K562 (cell line): ENCODE measurements around the gene MRPL44. TPM values are rescaled to one million over a fixed set of nuclear protein-coding genes. Genes with fewer than 3 reads are reported as not detected.

Source experiments
- ARNT ChIP-seq, 2 experiments: fragments of 450-650 bp; IDR thresholded peaks; 2 replicates each; pipeline ENCODE4 v1.6.1; 2016; ENCODE audit warnings: mild to moderate bottlenecking in 1 of 2
- CC2D1A ChIP-seq: fragments of 450-650 bp; IDR thresholded peaks from 2 replicates; pipeline ENCODE4 v1.6.1; 2017; ENCODE audit warnings: mild to moderate bottlenecking
- CTBP1 ChIP-seq: fragments of 450-650 bp; IDR thresholded peaks from 2 replicates; pipeline ENCODE4 v1.6.1; 2016; ENCODE audit warnings: borderline replicate concordance
- CXXC5 ChIP-seq: fragments of 250-450 bp; sonication (Bioruptor Pico); IDR thresholded peaks from 2 replicates; pipeline ENCODE4 v1.8.0; 2022; ENCODE audit warnings: inconsistent platforms, mild to moderate bottlenecking, moderate library complexity
- EZH2 ChIP-seq: IDR thresholded peaks from 2 replicates; pipeline ENCODE4 v1.6.1; 2012; ENCODE audit warnings: low read depth, mild to moderate bottlenecking, inconsistent platforms, low read length, borderline replicate concordance
- HCFC1 ChIP-seq: IDR thresholded peaks from 2 replicates; pipeline ENCODE4 v1.6.1; 2012; ENCODE audit warnings: low read depth, low read length, improper control_type of control experiment
- MEF2A ChIP-seq: IDR thresholded peaks from 2 replicates; pipeline ENCODE4 v1.6.1; 2011; ENCODE audit warnings: low read depth, mild to moderate bottlenecking, low read length, moderate library complexity; ENCODE audit not compliant: control insufficient read depth
- PHF8 ChIP-seq: fragments of 200-600 bp; sonication (generic); IDR thresholded peaks from 2 replicates; pipeline ENCODE4 v1.6.1; 2012; ENCODE audit warnings: mixed run types, mild to moderate bottlenecking, inconsistent platforms, low read length, moderate library complexity, borderline replicate concordance
- RB1 ChIP-seq: fragments of 450-650 bp; IDR thresholded peaks from 2 replicates; pipeline ENCODE4 v1.6.1; 2017; ENCODE audit warnings: low read depth, mild to moderate bottlenecking
- TAF1 ChIP-seq: IDR thresholded peaks from 2 replicates; pipeline ENCODE4 v1.6.1; 2011; ENCODE audit warnings: mild to moderate bottlenecking, low read length, moderate library complexity; ENCODE audit not compliant: insufficient read depth, control insufficient read depth, severe bottlenecking; ENCODE audit errors: extremely low read depth
- U2AF1 ChIP-seq: fragments of 200-400 bp; formaldehyde crosslinking; optimal IDR thresholded peaks from 2 replicates; pipeline ENCODE3; 2017; ENCODE audit warnings: mild to moderate bottlenecking, low read depth, low read length, moderate library complexity
- ZFP36 ChIP-seq: fragments of 150-350 bp; IDR thresholded peaks from 2 replicates; pipeline ENCODE4 v1.6.1; 2018; ENCODE audit warnings: low read length, low read depth; ENCODE audit not compliant: partially characterized antibody
- ZNF224 ChIP-seq: sonication (generic); formaldehyde crosslinking; IDR thresholded peaks from 2 replicates; pipeline ENCODE4 v1.8.0; 2022; ENCODE audit warnings: mild to moderate bottlenecking, missing genetic modification reagents
- polyA plus RNA-seq, 8 experiments: library from polyadenylated mRNA; depleted of rRNA in 4 of 8; stranded (reverse) in 5 of 8; unstranded in 3 of 8; fragments of >200 nt; fragmentation: Nextera tagmentation in 2 of 8; fragmentation: Illumina TruSeq in 1 of 8; extraction: Ambion mirVana in 2 of 8; extraction: Trizol in 1 of 8; gene quantifications; 2 replicates each; pipeline versions ENCODE4 v1.2.1 to v1.2.3, GENCODE V29; 2011 to 2014; ENCODE audit warnings: inconsistent platforms in 1 of 8, missing spikeins in 1 of 8
- total RNA-seq, 7 experiments: library from RNA; depleted of rRNA in 6 of 7; stranded (reverse); fragments of >200 nt in 6 of 7; fragmentation: Illumina TruSeq in 2 of 7; extraction: Trizol in 2 of 7; gene quantifications; 2 replicates each; pipeline versions ENCODE4 v1.2.1 to v1.2.3, GENCODE V29; 2011 to 2021; ENCODE audit warnings: low replicate concordance in 1 of 7
- TF ChIP-seq, protein P1 (sequence below): sonication (generic); formaldehyde crosslinking; IDR thresholded peaks from 2 replicates; pipeline ENCODE4 v1.8.0; 2022; ENCODE audit warnings: mild to moderate bottlenecking, missing genetic modification reagents
- TF ChIP-seq, protein P2 (sequence below), 2 experiments: fragments of 450-650 bp; conservative IDR thresholded peaks; 2 replicates each; pipeline ENCODE4 v1.6.1; 2017; ENCODE audit warnings: mild to moderate bottlenecking in 2 of 2, moderate library complexity in 2 of 2
- TF ChIP-seq, protein P3 (sequence below), 2 experiments: IDR thresholded peaks; 2 replicates each; pipeline ENCODE4 v1.6.1; 2011; ENCODE audit warnings: borderline replicate concordance in 1 of 2, control low read depth in 1 of 2, low read depth in 1 of 2, low read length in 1 of 2, mild to moderate bottlenecking in 1 of 2, mixed read lengths in 1 of 2, moderate library complexity in 1 of 2; ENCODE audit not compliant: insufficient read depth in 1 of 2, insufficient read length in 1 of 2, poor library complexity in 1 of 2, severe bottlenecking in 1 of 2; ENCODE audit errors: extremely low read depth in 1 of 2
- TF ChIP-seq, protein P4 (sequence below): sonication (generic); formaldehyde crosslinking; IDR thresholded peaks from 2 replicates; pipeline ENCODE4 v1.8.0; 2022; ENCODE audit warnings: missing genetic modification reagents, mild to moderate bottlenecking, moderate library complexity, borderline replicate concordance
- TF ChIP-seq, protein P5 (sequence below): fragments of 250-450 bp; sonication (Bioruptor Pico); IDR thresholded peaks from 2 replicates; pipeline ENCODE4 v1.4.0; 2020; ENCODE audit warnings: mild to moderate bottlenecking

Gene MRPL44
- total and polyA plus RNA-seq, 9 of the 15 experiments (the other 6 are each of a cell fraction or from before 2014, with no cell fraction given) = 10.4 to 26.0 (median 20.2) TPM

DNA sequence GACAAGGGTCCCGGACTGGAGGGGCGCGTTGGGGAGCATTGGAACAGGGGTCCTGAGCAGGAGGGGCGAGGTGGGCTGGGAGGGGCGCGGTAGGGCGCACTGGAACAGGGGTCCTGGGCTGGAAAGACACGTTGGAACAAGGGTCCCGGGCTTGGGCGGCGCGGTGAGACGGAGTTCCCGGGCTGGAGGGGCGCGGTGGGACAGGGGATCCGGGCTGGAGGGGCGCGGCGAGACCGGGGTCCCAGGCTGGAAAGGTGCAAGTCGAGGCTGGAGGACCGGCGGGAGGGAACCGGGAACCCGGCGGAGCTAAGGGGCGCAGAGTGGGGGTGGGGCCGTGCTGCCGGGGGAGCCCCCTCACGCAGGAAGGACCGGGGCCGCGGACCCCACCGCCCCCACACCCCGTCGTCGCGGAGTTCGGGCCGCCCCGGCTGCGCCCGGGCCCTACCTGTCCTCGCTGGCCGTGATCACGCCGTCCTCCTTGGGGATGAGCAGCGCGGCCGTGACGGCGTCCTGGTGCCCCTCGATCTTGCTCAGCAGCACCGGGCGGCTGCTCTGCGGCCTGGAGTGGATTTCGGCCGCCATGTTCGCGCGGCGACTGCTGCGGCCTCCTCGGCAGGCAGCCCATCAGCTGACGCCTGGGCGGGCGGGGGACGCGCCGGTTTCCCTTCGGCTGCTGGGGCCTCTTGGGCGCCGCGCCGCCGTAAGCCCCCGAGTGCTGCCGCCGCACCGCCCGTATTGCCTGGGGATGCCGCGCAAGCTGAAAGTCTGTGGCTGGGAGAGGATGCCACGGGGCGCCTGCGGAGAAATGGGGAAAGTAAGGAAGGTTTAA, 12.3 kb upstream of the MRPL44 start, which contains the start of gene WDFY1 (continued):
- TF ChIP-seq, protein P1, sequence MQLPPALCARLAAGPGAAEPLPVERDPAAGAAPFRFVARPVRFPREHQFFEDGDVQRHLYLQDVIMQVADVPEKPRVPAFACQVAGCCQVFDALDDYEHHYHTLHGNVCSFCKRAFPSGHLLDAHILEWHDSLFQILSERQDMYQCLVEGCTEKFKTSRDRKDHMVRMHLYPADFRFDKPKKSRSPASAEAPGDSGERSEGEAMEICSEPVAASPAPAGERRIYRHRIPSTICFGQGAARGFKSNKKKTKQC (CRISPR knock-in tag) = peak; percentile 74; the same call in 1 of the 2 replicates
- no peak for TF ChIP-seq EZH2
- TF ChIP-seq ZNF224 (CRISPR knock-in tag) = no peak
- TF ChIP-seq, protein P2, sequence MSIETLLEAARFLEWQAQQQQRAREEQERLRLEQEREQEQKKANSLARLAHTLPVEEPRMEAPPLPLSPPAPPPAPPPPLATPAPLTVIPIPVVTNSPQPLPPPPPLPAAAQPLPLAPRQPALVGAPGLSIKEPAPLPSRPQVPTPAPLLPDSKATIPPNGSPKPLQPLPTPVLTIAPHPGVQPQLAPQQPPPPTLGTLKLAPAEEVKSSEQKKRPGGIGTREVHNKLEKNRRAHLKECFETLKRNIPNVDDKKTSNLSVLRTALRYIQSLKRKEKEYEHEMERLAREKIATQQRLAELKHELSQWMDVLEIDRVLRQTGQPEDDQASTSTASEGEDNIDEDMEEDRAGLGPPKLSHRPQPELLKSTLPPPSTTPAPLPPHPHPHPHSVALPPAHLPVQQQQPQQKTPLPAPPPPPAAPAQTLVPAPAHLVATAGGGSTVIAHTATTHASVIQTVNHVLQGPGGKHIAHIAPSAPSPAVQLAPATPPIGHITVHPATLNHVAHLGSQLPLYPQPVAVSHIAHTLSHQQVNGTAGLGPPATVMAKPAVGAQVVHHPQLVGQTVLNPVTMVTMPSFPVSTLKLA (conservative IDR thresholded peaks at IDR 0.05) = peak in 1 of 2 experiments; percentile 46; a peak in 2 of 4 replicates
- TF ChIP-seq HCFC1 = peak; percentile 31; the same call in 1 of the 2 replicates
- TF ChIP-seq, protein P3, sequence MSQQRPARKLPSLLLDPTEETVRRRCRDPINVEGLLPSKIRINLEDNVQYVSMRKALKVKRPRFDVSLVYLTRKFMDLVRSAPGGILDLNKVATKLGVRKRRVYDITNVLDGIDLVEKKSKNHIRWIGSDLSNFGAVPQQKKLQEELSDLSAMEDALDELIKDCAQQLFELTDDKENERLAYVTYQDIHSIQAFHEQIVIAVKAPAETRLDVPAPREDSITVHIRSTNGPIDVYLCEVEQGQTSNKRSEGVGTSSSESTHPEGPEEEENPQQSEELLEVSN (IDR thresholded peaks at IDR 0.05; ENCODE audit: borderline replicate concordance in 1 of 2, extremely low read depth in 1 of 2, insufficient read depth in 1 of 2, insufficient read length in 1 of 2, low read depth in 1 of 2, low read length in 1 of 2, poor library complexity in 1 of 2, severe bottlenecking in 1 of 2) = peak in 1 of 2 experiments; percentile 63
- peak; percentile 68 for TF ChIP-seq RB1
- TF ChIP-seq U2AF1 = peak; percentile 50
- TF ChIP-seq, protein P4, sequence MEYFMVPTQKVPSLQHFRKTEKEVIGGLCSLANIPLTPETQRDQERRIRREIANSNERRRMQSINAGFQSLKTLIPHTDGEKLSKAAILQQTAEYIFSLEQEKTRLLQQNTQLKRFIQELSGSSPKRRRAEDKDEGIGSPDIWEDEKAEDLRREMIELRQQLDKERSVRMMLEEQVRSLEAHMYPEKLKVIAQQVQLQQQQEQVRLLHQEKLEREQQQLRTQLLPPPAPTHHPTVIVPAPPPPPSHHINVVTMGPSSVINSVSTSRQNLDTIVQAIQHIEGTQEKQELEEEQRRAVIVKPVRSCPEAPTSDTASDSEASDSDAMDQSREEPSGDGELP (CRISPR knock-in tag) = peak; percentile 100
- TF ChIP-seq, protein P5, sequence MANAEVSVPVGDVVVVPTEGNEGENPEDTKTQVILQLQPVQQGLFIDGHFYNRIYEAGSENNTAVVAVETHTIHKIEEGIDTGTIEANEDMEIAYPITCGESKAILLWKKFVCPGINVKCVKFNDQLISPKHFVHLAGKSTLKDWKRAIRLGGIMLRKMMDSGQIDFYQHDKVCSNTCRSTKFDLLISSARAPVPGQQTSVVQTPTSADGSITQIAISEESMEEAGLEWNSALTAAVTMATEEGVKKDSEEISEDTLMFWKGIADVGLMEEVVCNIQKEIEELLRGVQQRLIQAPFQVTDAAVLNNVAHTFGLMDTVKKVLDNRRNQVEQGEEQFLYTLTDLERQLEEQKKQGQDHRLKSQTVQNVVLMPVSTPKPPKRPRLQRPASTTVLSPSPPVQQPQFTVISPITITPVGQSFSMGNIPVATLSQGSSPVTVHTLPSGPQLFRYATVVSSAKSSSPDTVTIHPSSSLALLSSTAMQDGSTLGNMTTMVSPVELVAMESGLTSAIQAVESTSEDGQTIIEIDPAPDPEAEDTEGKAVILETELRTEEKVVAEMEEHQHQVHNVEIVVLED (CRISPR knock-in tag) = peak; percentile 58
- no peak for TF ChIP-seq CC2D1A
- TF ChIP-seq ZFP36 = peak; percentile 54
- no peak for TF ChIP-seq MEF2A
- TF ChIP-seq TAF1 = peak; percentile 69
- peak; percentile 84; the same call in 1 of the 2 replicates for TF ChIP-seq PHF8
- no peak for TF ChIP-seq ARNT (IDR thresholded peaks at IDR 0.05)
- TF ChIP-seq CTBP1 = peak; percentile 54; the same call in 1 of the 2 replicates
- TF ChIP-seq CXXC5 (CRISPR knock-in tag) = peak; percentile 84
